Measurements from ENCODE around the gene IDH3A. TPM values are rescaled to one million over a fixed set of nuclear protein-coding genes. Genes with fewer than 3 reads are reported as not detected.

Gene IDH3A
- total RNA-seq, 1 experiment from 2014 or later = 112 TPM

DNA sequence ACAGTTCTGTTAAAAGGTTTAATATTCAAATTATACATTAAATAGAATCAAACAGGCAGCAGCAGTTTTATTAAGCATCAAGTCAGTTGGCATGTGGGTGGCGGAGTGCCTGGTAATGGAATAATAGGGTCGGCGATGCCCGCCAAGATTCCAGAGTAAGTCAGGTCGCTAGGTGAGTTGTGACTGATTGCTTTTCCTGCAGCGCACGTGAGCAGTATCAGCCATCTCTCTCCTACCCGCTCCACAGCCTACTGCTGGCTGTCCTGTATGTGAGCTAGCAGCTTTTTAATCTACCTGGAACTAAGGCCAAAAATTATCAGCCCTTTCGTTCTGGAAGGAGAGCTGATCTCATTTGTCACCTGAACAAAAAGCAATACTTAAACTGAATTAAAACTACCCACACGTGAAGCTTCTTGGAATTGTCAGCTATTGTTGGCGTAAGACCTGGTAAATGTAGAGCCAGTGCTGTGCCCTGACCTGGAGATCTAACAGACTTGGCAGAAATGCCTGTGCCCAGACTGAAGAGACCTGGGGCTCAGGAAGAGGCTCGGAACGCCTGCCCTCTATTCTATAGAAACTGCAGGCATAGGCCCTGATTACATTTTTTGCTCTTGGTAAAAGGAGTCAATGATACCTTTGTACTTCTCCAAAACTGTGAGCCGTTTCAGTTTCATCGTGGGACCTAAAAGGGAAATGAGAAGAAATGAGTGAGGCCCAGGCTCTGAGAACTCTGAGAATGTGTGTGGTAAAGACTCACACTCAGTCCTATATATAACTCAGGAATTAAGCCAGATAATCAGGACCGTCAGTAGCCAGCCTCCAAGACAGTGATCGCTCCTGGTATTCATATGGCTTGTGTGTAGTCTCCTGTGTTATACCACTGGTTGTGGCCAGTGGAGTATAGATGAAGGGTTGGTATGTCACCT lies 21.9 kb downstream of the IDH3A start:
- no peaks in the 10 kb centered on the region for H3K4me1 ChIP-seq (ENCODE audit: insufficient read depth, low read length, poor library complexity, severe bottlenecking)
- DNase-seq (ENCODE audit: low spot score) = no peak
- ChIA-PET POLR2A (ENCODE audit: low non-redundant PET) (no interaction called here), CTCF (no interaction called here)
- H3K27me3 ChIP-seq (replicated peaks; ENCODE audit: insufficient read depth, low read depth, low read length, poor library complexity) = no peaks in the 10 kb centered on the region
- H3K4me3 ChIP-seq (ENCODE audit: low read depth, low read length, poor library complexity, severe bottlenecking) = no peak overlapping the region
- no peak overlapping the region for H3K27ac ChIP-seq (ENCODE audit: low read depth, low read length, poor library complexity, severe bottlenecking)
- intact Hi-C loops (cut with micrococcal nuclease; ENCODE audit: unreplicated experiment) = no loop called here
- no TSS peak for BruUV-seq (replicated peaks)
- no peaks in the 10 kb centered on the region for H3K9me3 ChIP-seq (ENCODE audit: low read depth, low read length, poor library complexity, severe bottlenecking)
- TF ChIP-seq, protein P1, sequence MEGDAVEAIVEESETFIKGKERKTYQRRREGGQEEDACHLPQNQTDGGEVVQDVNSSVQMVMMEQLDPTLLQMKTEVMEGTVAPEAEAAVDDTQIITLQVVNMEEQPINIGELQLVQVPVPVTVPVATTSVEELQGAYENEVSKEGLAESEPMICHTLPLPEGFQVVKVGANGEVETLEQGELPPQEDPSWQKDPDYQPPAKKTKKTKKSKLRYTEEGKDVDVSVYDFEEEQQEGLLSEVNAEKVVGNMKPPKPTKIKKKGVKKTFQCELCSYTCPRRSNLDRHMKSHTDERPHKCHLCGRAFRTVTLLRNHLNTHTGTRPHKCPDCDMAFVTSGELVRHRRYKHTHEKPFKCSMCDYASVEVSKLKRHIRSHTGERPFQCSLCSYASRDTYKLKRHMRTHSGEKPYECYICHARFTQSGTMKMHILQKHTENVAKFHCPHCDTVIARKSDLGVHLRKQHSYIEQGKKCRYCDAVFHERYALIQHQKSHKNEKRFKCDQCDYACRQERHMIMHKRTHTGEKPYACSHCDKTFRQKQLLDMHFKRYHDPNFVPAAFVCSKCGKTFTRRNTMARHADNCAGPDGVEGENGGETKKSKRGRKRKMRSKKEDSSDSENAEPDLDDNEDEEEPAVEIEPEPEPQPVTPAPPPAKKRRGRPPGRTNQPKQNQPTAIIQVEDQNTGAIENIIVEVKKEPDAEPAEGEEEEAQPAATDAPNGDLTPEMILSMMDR (conservative IDR thresholded peaks at IDR 0.05; ENCODE audit: low read depth, low read length) = no peak
- no peak for TF ChIP-seq EZH2 (IDR thresholded peaks at IDR 0.05; ENCODE audit: borderline replicate concordance, low read depth, low read length, poor library complexity, severe bottlenecking)
- peaks cover 38% of the 10 kb centered on the region for H3K36me3 ChIP-seq (ENCODE audit: insufficient read depth, low read length, poor library complexity, severe bottlenecking)

DNA sequence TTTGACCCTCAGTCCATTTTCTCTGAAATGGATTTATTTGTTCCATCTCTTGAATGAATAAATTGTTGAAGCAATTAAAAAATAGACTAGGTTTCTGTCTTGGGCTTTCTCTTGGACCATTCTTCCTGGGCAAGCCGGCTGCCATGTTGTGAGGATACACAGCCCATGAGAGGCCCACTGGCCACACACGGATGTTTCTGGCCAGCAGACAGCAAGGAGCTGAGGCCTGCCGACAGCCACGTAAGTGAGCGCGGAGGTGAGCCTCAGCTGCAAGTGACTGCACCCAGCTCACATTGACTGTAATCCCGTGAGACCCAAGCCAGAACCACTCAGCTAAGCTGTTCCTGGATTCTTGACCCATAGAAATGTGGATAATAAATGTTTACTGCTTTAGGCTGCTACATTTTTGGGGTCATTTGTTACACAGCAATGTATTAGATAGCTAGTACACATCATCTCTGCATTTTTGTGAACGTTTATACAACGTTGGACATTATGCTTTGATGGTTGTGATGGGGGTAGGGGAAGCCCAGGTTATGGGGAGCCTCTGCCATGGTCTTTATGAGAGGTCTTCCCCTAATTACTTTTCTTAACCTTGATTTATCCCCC lies 22.8 kb downstream of the IDH3A start:
- Histone ChIP-seq H3K27ac (ENCODE audit: low read depth, low read length, poor library complexity, severe bottlenecking) (no peak overlapping the region), H3K4me3 (ENCODE audit: low read depth, low read length, poor library complexity, severe bottlenecking) (no peak overlapping the region), H3K27me3 (replicated peaks; ENCODE audit: insufficient read depth, low read depth, low read length, poor library complexity) (no peaks in the 10 kb centered on the region), H3K36me3 (ENCODE audit: insufficient read depth, low read length, poor library complexity, severe bottlenecking) (peaks cover 30% of the 10 kb centered on the region), H3K9me3 (ENCODE audit: low read depth, low read length, poor library complexity, severe bottlenecking) (no peaks in the 10 kb centered on the region), H3K4me1 (ENCODE audit: insufficient read depth, low read length, poor library complexity, severe bottlenecking) (no peaks in the 10 kb centered on the region)
- no TSS peak for BruUV-seq (replicated peaks)
- intact Hi-C loops (cut with micrococcal nuclease; ENCODE audit: unreplicated experiment) = no loop called here
- ChIA-PET CTCF (no interaction called here), POLR2A (ENCODE audit: low non-redundant PET) (no interaction called here)
- no peak for DNase-seq (ENCODE audit: low spot score)
- TF ChIP-seq, protein P1 (conservative IDR thresholded peaks at IDR 0.05; ENCODE audit: low read depth, low read length) = no peak
- TF ChIP-seq EZH2 (IDR thresholded peaks at IDR 0.05; ENCODE audit: borderline replicate concordance, low read depth, low read length, poor library complexity, severe bottlenecking) = no peak

DNA sequence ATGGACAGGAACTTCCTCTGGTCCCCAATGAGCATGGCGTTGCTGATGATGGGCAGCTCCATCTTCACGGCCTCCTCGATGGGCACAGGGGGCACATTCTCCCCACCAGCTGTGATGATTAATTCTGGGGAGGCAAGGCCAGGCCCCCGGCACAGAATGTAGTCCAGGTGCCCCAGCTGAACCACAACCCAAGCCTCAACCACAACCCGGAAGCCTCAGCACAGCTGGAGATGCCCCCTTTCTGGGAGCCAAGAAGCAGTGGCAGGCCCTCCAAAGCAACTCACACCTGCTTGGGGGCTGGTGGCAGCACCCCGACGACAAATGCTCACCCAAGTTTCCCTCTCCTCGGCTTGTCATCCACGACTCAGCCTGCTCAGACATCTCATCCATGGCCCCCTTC lies 25.2 kb downstream of the IDH3A start:
- DNase-seq (ENCODE audit: low spot score) = no peak
- no TSS peak for BruUV-seq (replicated peaks)
- H3K27me3 ChIP-seq (replicated peaks; ENCODE audit: insufficient read depth, low read depth, low read length, poor library complexity) = no peaks in the 10 kb centered on the region
- CTCF ChIA-PET = no interaction called here
- POLR2A ChIA-PET (ENCODE audit: low non-redundant PET) = interaction anchor here (0.7 kb wide), 1 partner anchor 658 kb away, joined by 4 read pairs; no protein-coding TSS in a partner anchor
- H3K9me3 ChIP-seq (ENCODE audit: low read depth, low read length, poor library complexity, severe bottlenecking) = no peaks in the 10 kb centered on the region
- TF ChIP-seq, protein P1 (conservative IDR thresholded peaks at IDR 0.05; ENCODE audit: low read depth, low read length) = no peak
- no peak for TF ChIP-seq EZH2 (IDR thresholded peaks at IDR 0.05; ENCODE audit: borderline replicate concordance, low read depth, low read length, poor library complexity, severe bottlenecking)
- intact Hi-C loops (cut with micrococcal nuclease; ENCODE audit: unreplicated experiment) = no loop called here
- H3K27ac ChIP-seq (ENCODE audit: low read depth, low read length, poor library complexity, severe bottlenecking) = no peak overlapping the region
- H3K4me3 ChIP-seq (ENCODE audit: low read depth, low read length, poor library complexity, severe bottlenecking) = no peak overlapping the region
- H3K36me3 ChIP-seq (ENCODE audit: insufficient read depth, low read length, poor library complexity, severe bottlenecking) = peaks cover 14% of the 10 kb centered on the region
- H3K4me1 ChIP-seq (ENCODE audit: insufficient read depth, low read length, poor library complexity, severe bottlenecking) = no peaks in the 10 kb centered on the region

Data from A673 (cell line).